GM23338 (cell line): ENCODE results near the gene GBX1. TPM values are rescaled to one million over a fixed set of nuclear protein-coding genes. Genes with fewer than 3 reads are reported as not detected.

Source experiments
- ATAC-seq: fragments of 200-7000 bp; cut with Tn5 transposase; 3 replicates; pipeline ENCODE4 v1.9.1; 2020
- DNase-seq: peaks from one replicate; pipeline ENCODE4 v3.0.0-alpha.2; 2015; ENCODE audit warnings: low spot score
- H2AFZ ChIP-seq: fragments of 200-600 bp; sonication (generic); 2 replicates; pipeline ENCODE4 v1.8.0; 2016; ENCODE audit warnings: antibody characterized with exemption, mild to moderate bottlenecking, moderate library complexity
- H3F3A ChIP-seq: fragments of 200-600 bp; sonication (generic); replicated peaks from 2 replicates; pipeline ENCODE4 v1.8.0; 2017; ENCODE audit warnings: antibody characterized with exemption, mixed run types, low read depth
- H3K27ac ChIP-seq: fragments of 200-600 bp; sonication (generic); 2 replicates; pipeline ENCODE4 v1.6.1; 2016; ENCODE audit warnings: low read depth
- H3K27me3 ChIP-seq: fragments of 200-600 bp; sonication (generic); 2 replicates; pipeline ENCODE4 v1.8.0; 2016; ENCODE audit warnings: mild to moderate bottlenecking, mixed run types, moderate library complexity; ENCODE audit not compliant: insufficient read depth
- H3K36me3 ChIP-seq: fragments of 200-600 bp; sonication (generic); 2 replicates; pipeline ENCODE4 v1.8.0; 2016; ENCODE audit warnings: mild to moderate bottlenecking; ENCODE audit not compliant: insufficient read depth
- H3K4me1 ChIP-seq: fragments of 200-600 bp; sonication (generic); 2 replicates; pipeline ENCODE4 v1.8.0; 2016; ENCODE audit warnings: mild to moderate bottlenecking, moderate library complexity; ENCODE audit not compliant: insufficient read depth
- H3K4me2 ChIP-seq: fragments of 200-600 bp; sonication (generic); 2 replicates; pipeline ENCODE4 v1.7.1; 2017; ENCODE audit warnings: mixed run types
- H3K4me3 ChIP-seq: fragments of 200-600 bp; sonication (generic); 2 replicates; pipeline ENCODE4 v1.6.1; 2016; ENCODE audit warnings: mixed run types
- H3K79me2 ChIP-seq: fragments of 200-600 bp; sonication (generic); replicated peaks from 2 replicates; pipeline ENCODE4 v1.8.0; 2017; ENCODE audit warnings: mild to moderate bottlenecking; ENCODE audit not compliant: insufficient read depth
- H3K9me2 ChIP-seq: fragments of 200-600 bp; sonication (generic); 2 replicates; pipeline ENCODE4 v1.8.0; 2017; ENCODE audit not compliant: insufficient read depth
- H4K20me1 ChIP-seq: fragments of 200-600 bp; sonication (generic); replicated peaks from 2 replicates; pipeline ENCODE4 v1.8.0; 2017; ENCODE audit warnings: mild to moderate bottlenecking; ENCODE audit not compliant: insufficient read depth
- H3K27ac Mint-ChIP-seq: 2 replicates; pipeline ENCODE4 v1.8.0; 2020; ENCODE audit warnings: inconsistent platforms, mild to moderate bottlenecking, moderate library complexity, mixed read lengths
- H3K27me3 Mint-ChIP-seq: 3 replicates; pipeline ENCODE4 v1.8.0; 2022; ENCODE audit warnings: low read depth, mild to moderate bottlenecking, moderate library complexity, mixed read lengths, inconsistent platforms; ENCODE audit not compliant: insufficient read depth, poor library complexity
- H3K36me3 Mint-ChIP-seq: 3 replicates; pipeline ENCODE4 v1.8.0; 2021; ENCODE audit warnings: low read depth, mild to moderate bottlenecking, inconsistent platforms, moderate library complexity, mixed read lengths
- H3K4me1 Mint-ChIP-seq: 3 replicates; pipeline ENCODE4 v1.8.0; 2020; ENCODE audit warnings: mild to moderate bottlenecking, inconsistent platforms, mixed read lengths
- H3K4me3 Mint-ChIP-seq: 3 replicates; pipeline ENCODE4 v1.8.0; 2021; ENCODE audit warnings: moderate library complexity, mild to moderate bottlenecking, inconsistent platforms, mixed read lengths
- H3K9me3 Mint-ChIP-seq: 3 replicates; pipeline ENCODE4 v1.8.0; 2020; ENCODE audit warnings: moderate library complexity, mild to moderate bottlenecking, inconsistent platforms, mixed read lengths
- CTCF ChIP-seq, 2 experiments: fragments of 200-600 bp in 1 of 2; sonication (generic) in 1 of 2; conservative IDR thresholded peaks; 2 replicates each; pipeline versions ENCODE4 v1.5.1 to v1.6.1; 2016 to 2017; ENCODE audit warnings: antibody characterized with exemption in 2 of 2, low read depth in 2 of 2, mild to moderate bottlenecking in 2 of 2, moderate library complexity in 1 of 2
- ETS1 ChIP-seq: IDR thresholded peaks from 2 replicates; pipeline ENCODE4 v1.6.1; 2016; ENCODE audit warnings: antibody characterized with exemption
- EZH2 ChIP-seq: fragments of 200-600 bp; sonication (generic); IDR thresholded peaks from one replicate; pipeline ENCODE4 v1.8.0; 2017; ENCODE audit warnings: antibody characterized with exemption, mild to moderate bottlenecking, low read depth; ENCODE audit not compliant: unreplicated experiment
- JUNB ChIP-seq: IDR thresholded peaks from one replicate; pipeline ENCODE4 v1.6.1; 2016; ENCODE audit warnings: antibody characterized with exemption; ENCODE audit not compliant: unreplicated experiment
- REST ChIP-seq: IDR thresholded peaks from one replicate; pipeline ENCODE4 v1.6.1; 2018; ENCODE audit warnings: antibody characterized with exemption; ENCODE audit not compliant: unreplicated experiment
- polyA plus RNA-seq: library from polyadenylated mRNA; unstranded; fragments of >200 nt; fragmentation: Nextera tagmentation; extraction: Ambion mirVana; gene quantifications from 2 replicates; pipeline ENCODE4 v1.2.1, GENCODE V29; 2016
- total RNA-seq: library from RNA; depleted of rRNA; stranded (reverse); fragments of >200 nt; shearing (Covaris generic); gene quantifications from 2 replicates; pipeline ENCODE4 v1.2.3, GENCODE V29; 2014

GBX1 gene
- total and polyA plus RNA-seq, 2 experiments from 2014 or later: 0.24 TPM; not detected in 1

- TF ChIP-seq ETS1: no peak
- no peak for TF ChIP-seq REST
- no peak for TF ChIP-seq JUNB
- no peak for TF ChIP-seq CTCF (conservative IDR thresholded peaks at IDR 0.05; ENCODE audit: low read depth in 2 of 2)
Measured at GRCh38 chr7:151143261-151144015, 24.1 kb downstream of the GBX1 start (continued).

GRCh38 chr7:151142686-151143040 is 24.8 kb downstream of the GBX1 start:
- Histone ChIP-seq H3K4me1 (peaks cover 17% of the 10 kb centered on the region), H3K9me2 (no peaks in the 10 kb centered on the region), H3K36me3 (no peaks in the 10 kb centered on the region), H2AFZ (no peak overlapping the region), H3K27me3 (peaks cover 20% of the 10 kb centered on the region), H4K20me1 (peaks cover under 1% of the 10 kb centered on the region; the same call in 1 of the 2 replicates), H3K4me2 (no peak overlapping the region), H3K79me2 (no peaks in the 10 kb centered on the region), H3K4me3 (no peak overlapping the region), H3K27ac (no peak overlapping the region), H3F3A (no peaks in the 10 kb centered on the region)
- peak; percentile 25 to 50 for TF ChIP-seq CTCF (conservative IDR thresholded peaks at IDR 0.05; ENCODE audit: low read depth in 2 of 2)
- no peak for TF ChIP-seq EZH2
- H3K36me3 Mint-ChIP-seq: peaks cover 25% of the 10 kb centered on the region
- no peak overlapping the region for H3K27ac Mint-ChIP-seq
- peaks cover 61% of the 10 kb centered on the region for H3K4me1 Mint-ChIP-seq
- peaks cover 15% of the 10 kb centered on the region for H3K27me3 Mint-ChIP-seq
- H3K9me3 Mint-ChIP-seq: no peaks in the 10 kb centered on the region
- ATAC-seq (peak; percentile 21), DNase-seq (peak; percentile 53)
- H3K4me3 Mint-ChIP-seq: no peak overlapping the region
